HG02870 (cell line): ENCODE data around the gene STK24.

Experiments used
- ATAC-seq: cut with Tn5 transposase; IDR thresholded peaks from one replicate; pipeline ENCODE4 v1.9.1; 2021; ENCODE audit warnings: mild to moderate bottlenecking, moderate library complexity; ENCODE audit not compliant: unreplicated experiment

Gene STK24

GRCh38 chr13:98396071-98396710, 180.7 kb downstream of the STK24 start:
- no peak for ATAC-seq
